T1000 (cell line): ENCODE measurements around the gene ITPK1.

Experiments used
- DNase-seq: peaks from one replicate; lab custom pipeline; 2025; ENCODE audit warnings: mixed read lengths; lab: John Stamatoyannopoulos, UW

Gene ITPK1

DNA sequence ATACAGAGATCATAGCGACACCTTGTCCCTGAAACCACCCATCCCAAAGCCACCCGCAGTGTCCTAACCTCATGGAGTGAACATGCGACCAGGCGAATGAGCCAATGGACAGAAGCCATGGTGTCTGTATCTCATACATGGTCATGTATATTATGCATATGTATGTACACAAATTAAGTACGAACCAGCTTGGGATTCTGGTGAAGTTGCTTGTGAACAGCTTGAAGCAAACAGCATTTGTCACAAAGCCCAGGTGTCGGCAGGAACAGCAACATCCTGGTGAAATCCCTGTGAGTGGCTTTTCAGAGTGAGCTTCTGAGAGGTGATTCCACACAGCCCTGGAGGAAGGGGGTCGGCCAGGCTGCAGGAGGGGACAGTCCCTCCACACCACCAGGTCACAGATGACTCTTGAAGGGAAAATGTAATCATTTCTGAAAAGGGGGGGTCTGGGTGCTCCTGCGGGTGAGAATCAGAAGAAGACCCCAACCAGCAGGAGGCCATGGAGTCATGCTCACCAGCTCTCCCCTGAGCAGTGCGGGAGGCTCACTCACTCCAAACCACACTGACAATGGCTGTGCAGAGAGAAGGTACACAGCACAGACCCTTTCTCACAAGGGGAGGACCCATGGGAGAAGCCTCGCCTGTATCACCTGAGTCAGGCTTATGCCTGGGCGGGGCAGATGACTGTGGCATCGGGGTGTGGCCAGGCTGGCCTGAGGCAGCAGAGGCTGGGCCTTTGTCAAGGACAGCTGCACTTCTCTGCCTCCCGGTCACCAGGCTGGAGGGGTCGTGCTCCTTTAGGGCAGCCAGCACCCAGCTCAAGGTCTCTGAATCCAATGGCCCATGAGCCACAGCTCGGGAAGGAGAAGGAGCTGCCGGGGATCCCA is 178.4 kb downstream of the ITPK1 start:
- DNase-seq: no peak

DNA sequence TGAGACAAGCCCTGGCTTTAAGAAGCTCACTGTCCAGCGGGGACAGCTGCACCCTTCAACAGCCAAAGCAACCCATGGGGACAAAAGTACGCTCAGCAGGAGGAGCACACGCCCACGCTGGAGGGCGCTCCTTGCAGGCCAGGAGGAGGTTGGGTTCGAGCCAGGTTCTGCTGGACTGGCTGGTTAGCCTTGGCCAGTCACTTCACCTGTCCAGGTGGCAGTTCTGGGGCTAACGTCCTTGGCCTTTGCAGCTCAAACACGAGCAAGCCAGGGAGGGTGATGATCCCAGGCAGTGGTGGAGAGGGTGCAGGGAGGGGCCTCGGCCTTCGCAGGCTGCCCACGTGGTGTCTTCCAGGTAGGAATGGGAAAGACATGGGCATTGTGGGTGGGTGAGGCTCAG is 179.6 kb downstream of the ITPK1 start:
- DNase-seq: no peak

DNA sequence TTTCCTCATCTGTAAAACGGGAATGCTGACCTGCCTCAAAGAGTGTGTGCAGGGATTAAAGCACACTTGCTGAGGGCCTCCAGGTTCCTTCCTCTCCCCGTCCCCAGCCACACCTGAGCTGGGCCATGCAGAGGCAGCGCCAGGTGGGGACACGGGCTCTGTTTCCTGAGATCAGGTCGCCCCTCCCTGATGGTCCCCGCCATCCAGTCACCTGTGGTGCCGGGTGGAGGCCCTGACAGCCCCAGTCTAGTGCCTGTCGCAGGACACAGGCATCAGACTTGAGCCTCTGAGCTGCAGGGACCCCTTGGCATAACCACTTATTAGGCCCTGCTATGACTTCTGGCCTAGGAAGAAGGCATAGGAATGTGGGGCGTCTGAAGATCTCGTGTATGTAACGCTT is 180.3 kb downstream of the ITPK1 start:
- DNase-seq: no peak

DNA sequence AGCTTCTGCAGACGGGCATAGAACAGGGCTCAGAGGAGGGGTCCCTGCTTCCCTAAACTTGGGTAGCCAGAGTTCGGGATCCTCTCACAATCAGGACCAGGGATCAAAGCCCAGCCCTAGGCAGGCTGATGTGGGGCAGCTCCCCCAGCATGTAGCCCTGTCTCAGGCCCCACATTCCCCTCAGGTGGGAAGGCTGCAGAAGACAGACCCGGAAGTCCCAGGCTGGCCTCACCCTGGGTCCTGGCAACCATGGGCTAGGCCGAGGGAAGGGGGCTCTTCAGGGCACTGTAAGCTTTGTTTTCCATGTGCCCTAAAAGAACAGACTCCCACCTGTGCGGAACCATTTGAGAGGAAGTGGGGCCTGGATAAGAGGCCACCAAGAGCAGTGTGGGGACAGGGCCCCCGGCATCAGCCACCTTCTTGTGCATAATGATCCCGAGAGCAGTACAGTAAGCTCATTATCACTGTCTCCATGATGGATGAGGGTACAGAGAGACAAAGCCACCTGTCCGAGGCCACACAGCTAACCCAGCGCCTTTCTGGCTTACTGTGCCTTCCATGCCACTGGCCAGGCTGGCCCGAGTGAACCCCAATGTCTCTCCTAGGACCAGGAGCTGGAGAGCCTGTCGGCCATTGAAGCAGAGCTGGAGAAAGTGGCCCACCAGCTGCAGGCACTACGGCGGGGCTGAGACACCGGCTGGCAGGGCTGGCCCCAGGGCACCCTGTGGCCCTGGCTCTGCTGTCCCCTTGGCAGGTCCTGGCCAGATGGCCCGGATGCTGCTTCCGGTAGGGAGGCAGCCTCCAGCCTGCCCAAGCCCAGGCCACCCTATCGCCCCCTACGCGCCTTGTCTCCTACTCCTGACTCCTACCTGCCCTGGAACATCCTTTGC is 181.3 kb downstream of the ITPK1 start:
- DNase-seq: no peak

DNA sequence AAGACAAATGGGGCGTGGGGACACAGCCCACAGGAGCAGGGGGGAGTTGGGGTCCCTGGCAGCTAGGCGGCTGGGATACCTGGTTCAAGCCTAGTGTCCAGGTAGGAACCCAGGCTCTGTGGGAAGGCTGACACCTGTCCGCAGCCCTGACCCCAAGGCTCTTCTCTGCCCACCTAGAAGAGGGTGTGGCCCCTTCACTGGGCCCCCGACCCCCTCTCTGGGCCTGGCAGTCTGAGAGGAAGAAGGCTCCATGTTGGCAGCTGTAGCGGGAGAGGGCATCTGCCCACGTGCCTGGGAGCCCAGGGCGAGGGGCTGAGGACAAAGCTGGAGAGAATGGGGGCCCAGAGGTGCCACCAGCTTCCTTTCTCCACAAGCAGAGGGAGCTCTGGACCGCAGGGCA is 182.2 kb downstream of the ITPK1 start:
- DNase-seq: no peak

DNA sequence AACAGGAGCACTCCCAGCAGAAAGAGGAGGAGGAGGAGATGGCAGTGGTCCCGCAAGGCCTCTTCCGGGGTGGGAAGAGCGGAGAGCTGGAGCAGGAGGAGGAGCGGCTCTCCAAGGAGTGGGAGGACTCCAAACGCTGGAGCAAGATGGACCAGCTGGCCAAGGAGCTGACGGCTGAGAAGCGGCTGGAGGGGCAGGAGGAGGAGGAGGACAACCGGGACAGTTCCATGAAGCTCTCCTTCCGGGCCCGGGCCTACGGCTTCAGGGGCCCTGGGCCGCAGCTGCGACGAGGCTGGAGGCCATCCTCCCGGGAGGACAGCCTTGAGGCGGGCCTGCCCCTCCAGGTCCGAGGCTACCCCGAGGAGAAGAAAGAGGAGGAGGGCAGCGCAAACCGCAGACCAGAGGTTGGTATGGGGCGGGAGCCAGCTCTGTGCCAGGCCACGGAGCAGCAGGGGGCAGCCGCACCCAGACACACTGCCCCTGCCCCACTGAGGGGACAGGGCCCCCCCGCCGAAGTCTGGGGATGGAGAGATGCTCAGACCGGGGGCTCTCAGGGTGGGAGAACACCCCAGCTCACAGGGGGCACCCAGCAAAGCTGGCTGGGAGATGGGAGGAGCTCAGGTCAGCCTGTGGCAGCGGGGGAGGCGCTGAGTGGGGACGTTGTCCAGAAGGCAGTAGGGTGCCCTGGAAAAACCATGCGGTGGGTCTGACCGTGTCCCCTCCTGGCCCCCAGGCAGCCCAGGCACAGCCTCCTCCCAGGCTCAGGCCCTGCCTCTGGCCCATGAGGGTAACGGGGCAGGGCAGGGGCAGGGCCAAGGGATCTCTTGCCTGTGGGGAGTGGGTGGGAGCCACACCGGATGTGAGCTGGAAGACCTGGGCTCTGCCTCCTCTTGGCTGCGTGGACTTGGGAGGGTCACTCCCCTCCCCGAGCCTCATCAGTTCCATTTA is 183.0 kb downstream of the ITPK1 start:
- DNase-seq: no peak

DNA sequence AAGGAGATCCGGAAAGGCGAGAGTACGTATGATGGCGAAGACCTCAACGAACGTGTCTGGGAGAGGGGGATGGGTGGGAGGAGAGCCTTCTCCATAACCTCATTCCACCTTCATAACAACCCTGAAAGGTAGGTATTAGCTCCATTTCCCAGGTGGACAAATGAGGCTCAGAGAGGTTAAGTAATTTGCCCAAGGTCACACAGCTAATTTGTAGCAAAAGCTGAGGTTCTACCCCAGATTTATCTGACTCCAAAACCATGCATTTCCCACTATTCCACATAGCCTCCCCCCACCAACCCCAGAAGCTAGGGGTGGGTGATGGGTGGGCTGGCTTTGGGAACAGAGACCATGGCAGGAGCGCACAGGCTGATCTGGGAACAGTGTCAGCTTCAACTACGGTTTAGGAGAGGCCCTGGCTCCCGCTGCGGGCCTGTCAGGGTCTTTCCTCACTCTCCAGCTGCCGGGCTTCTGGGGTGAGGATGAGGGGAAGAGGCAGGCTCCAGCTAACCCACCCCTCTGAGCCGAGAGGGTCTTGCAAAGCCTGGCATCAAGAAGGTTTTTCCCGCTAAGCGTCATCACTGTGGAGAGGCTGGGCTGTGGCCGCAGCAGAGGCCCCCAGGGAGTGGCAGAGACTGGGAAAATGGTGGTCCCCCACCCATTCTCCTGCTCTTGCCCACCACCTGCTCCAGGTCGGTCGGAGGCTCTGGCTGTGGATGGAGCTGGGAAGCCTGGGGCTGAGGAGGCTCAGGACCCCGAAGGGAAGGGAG is 183.9 kb downstream of the ITPK1 start:
- no peak for DNase-seq

DNA sequence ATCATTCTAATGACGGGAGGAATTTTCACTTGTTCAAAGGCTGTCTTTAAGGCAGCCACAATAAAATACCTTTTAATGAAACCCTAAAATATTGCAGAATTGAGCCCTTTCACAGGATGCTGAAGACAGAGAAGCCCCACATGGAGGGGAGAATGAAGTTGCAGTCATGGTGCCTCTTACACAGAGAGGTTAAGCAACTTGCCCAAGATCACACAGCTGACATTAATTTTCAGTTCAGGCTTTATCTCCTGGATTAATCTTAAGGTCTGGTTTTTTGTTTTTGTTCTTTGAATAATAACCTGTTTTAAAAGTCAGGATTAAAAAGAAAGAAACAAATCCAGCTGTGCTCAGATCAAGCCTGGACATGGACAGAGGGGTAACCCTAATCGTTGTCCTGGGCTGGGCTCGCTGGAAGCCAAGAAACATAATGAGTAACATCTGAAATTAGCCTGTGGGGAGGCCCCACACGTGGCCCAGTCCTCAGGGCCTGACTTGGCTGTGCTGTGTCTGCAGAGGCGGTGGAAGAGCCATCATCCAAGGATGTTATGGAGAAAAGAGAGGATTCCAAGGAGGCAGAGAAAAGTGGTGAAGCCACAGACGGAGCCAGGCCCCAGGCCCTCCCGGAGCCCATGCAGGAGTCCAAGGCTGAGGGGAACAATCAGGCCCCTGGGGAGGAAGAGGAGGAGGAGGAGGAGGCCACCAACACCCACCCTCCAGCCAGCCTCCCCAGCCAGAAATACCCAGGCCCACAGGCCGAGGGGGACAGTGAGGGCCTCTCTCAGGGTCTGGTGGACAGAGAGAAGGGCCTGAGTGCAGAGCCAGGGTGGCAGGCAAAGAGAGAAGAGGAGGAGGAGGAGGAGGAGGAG is 184.8 kb downstream of the ITPK1 start:
- no peak for DNase-seq

DNA sequence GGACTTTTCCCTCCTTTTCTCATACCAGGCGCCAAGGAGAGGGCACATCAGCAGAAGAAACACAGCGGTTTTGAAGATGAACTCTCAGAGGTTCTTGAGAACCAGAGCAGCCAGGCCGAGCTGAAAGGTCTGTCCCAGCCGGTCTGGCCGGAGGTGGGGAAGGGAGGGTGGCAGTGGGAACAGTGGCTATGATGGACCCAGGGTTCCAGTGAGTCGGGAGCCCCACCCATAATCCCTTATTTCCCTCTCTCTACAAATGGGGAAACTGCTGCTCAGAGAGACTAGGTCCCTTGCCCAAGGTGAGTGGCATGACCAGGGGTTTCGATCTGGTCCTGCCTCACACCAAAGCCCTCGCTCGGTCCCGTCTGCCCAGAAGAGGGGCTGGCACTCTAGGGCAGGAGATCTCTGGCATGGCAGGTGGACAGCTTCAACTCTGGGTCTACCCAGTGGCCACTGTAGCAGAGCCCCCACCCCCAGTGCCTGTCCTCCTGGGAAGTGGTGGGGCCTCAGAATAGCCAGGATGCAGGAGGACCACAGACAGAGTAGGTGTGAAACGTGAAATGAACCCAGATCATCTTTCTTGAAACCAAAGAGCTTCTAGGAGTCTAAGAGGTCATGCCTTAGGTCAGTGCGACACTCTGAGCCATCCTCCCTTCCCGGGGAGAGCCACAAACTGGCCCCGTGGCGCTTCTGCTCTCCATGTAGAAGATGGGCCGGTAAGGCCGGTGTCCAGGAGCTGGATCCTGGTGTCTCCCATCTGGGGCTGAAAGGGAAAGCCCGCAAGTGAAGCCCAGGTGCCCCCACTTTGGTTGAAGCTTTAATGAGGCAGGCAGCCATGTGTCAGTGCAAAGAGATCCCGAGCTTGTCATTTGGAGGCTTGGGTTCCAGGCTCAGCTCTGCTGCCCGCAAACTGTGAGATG is 185.8 kb downstream of the ITPK1 start:
- DNase-seq: no peak

DNA sequence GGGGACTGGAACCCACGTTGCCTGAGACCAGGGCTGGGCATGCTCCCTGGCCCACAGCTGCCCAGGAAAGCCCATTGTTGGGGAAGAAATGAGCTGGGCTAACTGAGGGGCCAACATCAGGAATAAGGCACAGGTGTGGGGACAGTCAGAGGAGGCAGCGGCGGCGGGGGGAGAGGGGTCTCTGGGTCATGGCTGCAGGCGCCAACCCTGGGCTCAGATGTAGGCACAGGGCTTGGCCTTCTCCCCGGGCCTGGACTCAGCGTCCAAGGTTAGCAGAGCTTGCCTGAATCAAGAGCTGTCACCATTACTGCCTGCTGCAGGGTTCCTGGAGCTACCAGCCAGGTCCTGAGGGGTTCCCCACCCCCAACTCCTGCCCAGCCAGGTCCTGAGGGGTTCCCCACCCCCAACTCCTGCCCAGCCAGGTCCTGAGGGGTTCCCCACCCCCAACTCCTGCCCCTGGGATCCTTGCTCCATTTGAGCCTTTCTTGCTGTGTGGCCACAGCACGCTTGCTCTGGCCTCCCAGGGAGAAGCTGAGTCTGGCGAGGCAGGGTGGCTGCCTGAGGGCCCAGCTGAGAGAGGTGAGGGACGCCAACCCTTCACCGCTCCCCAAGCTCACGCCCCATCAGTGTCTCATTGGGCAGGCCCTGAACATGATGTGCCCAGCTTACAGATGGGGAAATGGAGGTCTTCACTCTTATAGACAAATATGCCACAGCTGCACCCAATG is 186.6 kb downstream of the ITPK1 start:
- DNase-seq: no peak

DNA sequence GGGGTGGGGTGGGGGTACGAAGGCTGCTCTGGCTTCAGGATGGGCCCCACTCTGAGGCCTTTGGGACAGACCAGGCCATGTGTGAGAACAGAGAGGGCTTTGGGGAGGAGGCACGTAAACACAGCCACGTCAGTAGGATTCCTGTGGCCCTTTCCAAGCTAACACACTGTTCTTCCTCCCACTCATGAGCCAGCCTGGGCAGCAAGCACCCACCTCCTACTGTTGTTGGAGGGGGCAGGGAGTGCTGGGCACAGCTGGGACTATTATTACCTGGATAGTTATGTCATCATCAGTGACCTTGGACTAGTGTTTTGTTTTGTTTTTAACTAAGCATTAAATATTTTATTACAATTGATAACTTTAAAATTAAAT is 187.5 kb downstream of the ITPK1 start:
- DNase-seq: no peak

DNA sequence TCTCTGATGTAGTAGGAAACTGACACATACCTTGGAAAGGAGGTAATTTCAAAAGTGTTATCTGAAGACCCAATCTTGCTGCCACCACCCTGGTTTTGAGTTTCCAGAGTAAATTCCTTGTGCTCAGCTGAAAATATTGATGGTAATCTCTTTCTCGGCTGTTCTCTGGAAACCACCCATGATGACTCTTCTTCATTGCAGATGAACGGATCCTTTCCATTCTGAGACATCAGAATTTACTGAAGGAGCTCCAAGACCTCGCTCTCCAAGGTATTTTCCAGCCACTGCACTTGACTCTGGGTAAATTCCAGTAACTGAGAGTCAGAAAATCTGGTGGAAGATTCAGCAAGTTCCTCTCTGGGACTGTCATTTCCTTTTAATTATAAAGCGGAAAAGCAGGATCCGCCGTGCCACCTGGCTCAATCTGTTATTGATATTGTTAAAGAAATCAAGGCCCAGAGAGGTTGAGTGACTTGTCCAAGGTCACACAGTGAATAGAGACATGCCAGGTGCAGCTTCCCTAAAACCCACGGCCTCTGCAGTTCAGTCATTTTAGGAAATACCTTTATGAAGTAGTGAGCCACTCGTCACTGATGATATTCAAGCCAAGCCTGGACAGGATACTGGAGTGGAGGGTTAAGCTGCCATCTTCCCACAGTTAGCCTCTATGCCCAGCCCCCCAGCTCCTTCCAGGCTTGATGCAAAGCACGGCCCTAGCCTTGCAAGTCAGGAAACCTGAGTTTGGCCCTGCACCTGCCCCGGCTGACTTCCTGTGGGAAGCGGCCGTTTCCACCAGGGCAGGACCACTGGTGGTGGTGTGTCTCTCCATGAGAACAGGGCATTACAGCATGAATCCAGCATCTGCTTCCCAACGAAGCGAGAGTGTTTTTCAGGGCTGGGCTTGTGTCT is 188.1 kb downstream of the ITPK1 start:
- DNase-seq: no peak

DNA sequence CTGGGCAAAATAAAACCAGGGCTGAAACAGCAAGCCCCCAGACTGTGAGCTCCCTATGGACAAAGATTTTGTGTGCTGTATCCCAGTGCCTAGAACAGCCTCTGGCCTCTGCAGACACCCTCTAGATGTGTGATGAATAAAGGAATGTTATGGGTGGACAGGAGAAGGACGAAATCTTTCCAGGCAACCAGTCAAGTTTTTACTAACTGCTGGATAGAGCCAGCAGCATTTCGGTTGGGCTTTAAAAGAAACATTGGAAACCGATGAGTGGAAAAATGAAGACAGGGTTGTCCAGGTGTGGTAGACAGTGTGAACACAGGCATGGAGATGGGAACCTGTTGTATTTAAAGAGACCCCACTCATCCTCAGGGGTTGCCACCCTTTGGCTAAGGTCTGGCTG is 188.8 kb downstream of the ITPK1 start:
- no peak for DNase-seq

DNA sequence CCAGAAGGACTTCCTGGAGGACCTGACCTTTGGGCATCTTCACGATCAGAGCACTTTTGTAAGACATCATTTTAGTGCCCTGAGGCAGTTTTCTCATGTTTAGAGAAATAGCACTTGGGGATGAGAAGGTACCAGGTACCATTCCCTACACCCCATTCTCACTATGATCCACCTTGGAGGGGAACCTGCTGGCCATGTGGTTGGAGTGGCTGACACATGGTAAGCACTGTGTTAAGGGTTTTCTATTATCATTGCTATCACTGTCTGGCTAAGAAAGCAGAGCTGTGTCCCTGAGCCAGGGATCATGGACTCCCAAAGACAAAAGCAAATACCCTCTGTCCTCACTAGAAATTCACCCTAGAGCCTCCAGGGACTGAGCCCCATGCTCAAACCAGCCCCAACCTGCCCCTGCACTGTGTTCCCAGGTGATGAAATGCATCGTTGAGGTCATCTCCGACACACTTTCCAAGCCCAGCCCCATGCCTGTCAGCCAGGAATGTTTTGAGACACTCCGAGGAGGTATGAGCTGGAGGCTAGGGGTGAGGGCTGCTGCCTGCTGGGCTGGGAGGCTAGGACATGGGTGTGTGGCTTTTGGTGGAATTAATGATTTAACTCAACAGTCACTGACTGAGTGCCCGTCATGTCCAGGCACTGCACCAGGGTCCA is 189.4 kb downstream of the ITPK1 start:
- no peak for DNase-seq

DNA sequence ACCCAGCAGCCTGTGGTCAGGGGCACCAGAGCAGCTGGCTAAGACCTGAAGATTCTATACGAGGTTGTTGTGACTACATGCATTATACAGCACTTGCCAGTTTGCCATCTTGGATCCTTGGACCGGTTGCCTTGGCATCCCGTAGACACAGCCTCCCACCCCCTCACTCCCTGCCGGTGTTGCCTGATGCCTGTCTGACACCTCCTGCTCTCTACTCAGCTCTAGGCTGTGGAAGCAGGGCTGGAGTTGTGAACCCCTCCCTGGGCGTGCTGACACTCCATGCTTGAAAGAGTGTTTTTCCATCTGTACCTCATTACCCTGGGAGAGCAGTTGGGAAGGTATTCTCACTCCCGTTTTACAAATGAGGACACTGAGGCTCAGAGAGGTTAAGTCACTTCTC is 190.3 kb downstream of the ITPK1 start:
- no peak for DNase-seq

DNA sequence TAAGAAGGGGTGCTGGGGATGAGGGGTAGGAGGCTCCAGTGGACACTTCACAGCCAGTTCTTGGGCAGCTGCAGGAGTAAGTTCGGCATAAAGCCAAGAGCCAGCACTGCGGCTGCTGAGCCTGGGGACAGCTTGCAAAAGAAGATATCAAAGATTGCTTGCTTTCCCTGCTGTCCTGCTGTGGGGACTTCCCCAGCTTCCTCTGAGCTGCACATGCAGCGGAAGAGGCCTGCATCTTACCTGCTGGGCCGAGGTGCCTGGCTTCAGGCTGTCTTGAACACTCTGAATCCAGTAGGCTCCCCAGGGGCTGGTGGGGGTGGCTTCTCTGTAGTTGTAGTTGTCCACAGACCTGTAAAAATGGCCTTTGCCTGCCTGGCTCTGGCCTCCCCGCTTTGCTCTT is 191.5 kb downstream of the ITPK1 start:
- DNase-seq: no peak

DNA sequence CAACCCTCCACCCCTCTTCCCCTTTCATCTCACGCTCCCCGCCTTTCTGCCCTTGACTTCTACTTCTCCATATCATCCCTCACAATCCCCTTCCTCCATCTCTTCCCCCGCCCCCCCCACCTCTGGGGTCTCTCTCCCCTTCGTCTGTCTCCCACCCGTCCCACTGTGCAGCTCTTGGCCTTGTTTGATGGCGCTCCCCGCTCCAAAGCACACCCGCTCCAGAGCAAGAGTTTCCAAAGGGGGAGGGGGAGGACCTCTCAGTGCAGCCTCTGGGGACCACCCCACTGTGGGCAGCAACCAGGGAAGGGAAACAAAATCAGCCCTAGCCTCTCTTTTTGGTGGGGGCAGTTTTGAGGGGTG is 192.0 kb downstream of the ITPK1 start:
- no peak for DNase-seq
